Smooth muscle cell (in vitro differentiated cells): Measurements from ENCODE around the gene IL17RA. TPM values are rescaled to one million over a fixed set of nuclear protein-coding genes. Genes with fewer than 3 reads are reported as not detected.

ENCODE experiments used
- DNase-seq: peaks from one replicate; lab custom pipeline; 2025; ENCODE audit not compliant: unreplicated experiment; lab: John Stamatoyannopoulos, UW
- H2AFZ ChIP-seq: fragments of 200-600 bp; sonication (generic); 2 replicates; pipeline ENCODE4 v1.6.0; 2016; ENCODE audit warnings: antibody characterized with exemption, low read depth, mild to moderate bottlenecking
- H3F3A ChIP-seq: fragments of 200-600 bp; sonication (generic); 2 replicates; pipeline ENCODE4 v1.6.0; 2017; ENCODE audit warnings: antibody characterized with exemption, low read depth
- H3K27ac ChIP-seq: fragments of 200-600 bp; sonication (generic); 2 replicates; pipeline ENCODE4 v1.5.1; 2016; ENCODE audit warnings: low read depth, mild to moderate bottlenecking
- H3K27me3 ChIP-seq: fragments of 200-600 bp; sonication (generic); 2 replicates; pipeline ENCODE4 v1.6.1; 2016; ENCODE audit warnings: low read depth, mild to moderate bottlenecking
- H3K36me3 ChIP-seq: fragments of 200-600 bp; sonication (generic); 2 replicates; pipeline ENCODE4 v1.5.1; 2016; ENCODE audit warnings: low read depth
- H3K4me1 ChIP-seq: fragments of 200-600 bp; sonication (generic); 2 replicates; pipeline ENCODE4 v1.5.1; 2016; ENCODE audit warnings: low read depth
- H3K4me2 ChIP-seq: fragments of 200-600 bp; sonication (generic); 2 replicates; pipeline ENCODE4 v1.6.0; 2016; ENCODE audit warnings: mild to moderate bottlenecking
- H3K4me3 ChIP-seq: fragments of 200-600 bp; sonication (generic); 2 replicates; pipeline ENCODE4 v1.5.1; 2016; ENCODE audit warnings: mild to moderate bottlenecking
- H3K79me2 ChIP-seq: fragments of 200-600 bp; sonication (generic); 2 replicates; pipeline ENCODE4 v1.6.0; 2016; ENCODE audit warnings: low read depth, mild to moderate bottlenecking
- H3K9ac ChIP-seq: fragments of 200-600 bp; sonication (generic); 2 replicates; pipeline ENCODE4 v1.6.0; 2016; ENCODE audit warnings: low read depth
- H3K9me3 ChIP-seq: fragments of 200-600 bp; sonication (generic); replicated peaks from 2 replicates; pipeline ENCODE4 v1.5.1; 2016; ENCODE audit warnings: low read depth
- H4K20me1 ChIP-seq: fragments of 200-600 bp; sonication (generic); 2 replicates; pipeline ENCODE4 v1.6.0; 2016; ENCODE audit warnings: low read depth
- WGBS: methylation state at CpG from one replicate; pipeline ENCODE4 v1.1.7; 2016; ENCODE audit warnings: low lambda C conversion rate; 5-methylcytosine and 5-hydroxymethylcytosine counted together
- polyA plus RNA-seq: library from polyadenylated mRNA; unstranded; fragments of >200 nt; fragmentation: Nextera tagmentation; extraction: Ambion mirVana; gene quantifications from 2 replicates; pipeline ENCODE4 v1.2.1, GENCODE V29; 2016
- total RNA-seq: library from RNA; depleted of rRNA; stranded (reverse); fragments of >200 nt; gene quantifications from 2 replicates; pipeline ENCODE4 v1.2.3, GENCODE V29; 2014
- TF ChIP-seq, protein P1 (sequence below): fragments of 200-600 bp; sonication (generic); IDR thresholded peaks from 2 replicates; pipeline ENCODE4 v1.5.1; 2017; ENCODE audit warnings: borderline replicate concordance, mild to moderate bottlenecking, antibody characterized with exemption; ENCODE audit not compliant: insufficient read depth, poor library complexity, severe bottlenecking

The IL17RA gene
- total and polyA plus RNA-seq, 2 experiments from 2014 or later = 6.4 to 7.5 TPM

DNA sequence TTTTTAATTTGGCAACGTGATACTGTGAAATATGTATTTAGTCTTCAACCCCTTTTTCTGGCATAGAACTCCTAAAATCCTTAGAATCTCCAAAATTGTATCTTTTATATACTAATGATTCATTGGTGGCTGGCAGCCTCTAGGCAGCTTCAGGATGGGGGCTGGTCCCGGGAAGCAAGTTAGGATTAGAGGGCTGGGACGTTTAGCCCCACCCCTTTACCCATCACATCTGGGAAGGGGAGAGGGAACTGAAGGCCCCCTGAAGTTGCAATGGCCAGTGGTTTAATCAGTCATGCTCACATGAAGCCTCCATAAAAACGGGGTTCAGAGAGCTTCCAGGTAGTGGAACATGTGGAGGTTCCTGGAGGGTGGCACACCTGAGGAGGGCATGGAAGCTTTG is 7.1 kb downstream of the IL17RA start:
- Histone ChIP-seq H3F3A (no peaks in the 10 kb centered on the region), H3K4me1 (no peaks in the 10 kb centered on the region), H3K9ac (no peak overlapping the region), H3K27me3 (no peaks in the 10 kb centered on the region), H3K4me3 (no peak overlapping the region), H3K79me2 (peaks cover 4% of the 10 kb centered on the region), H4K20me1 (peaks cover 95% of the 10 kb centered on the region), H3K9me3 (no peaks in the 10 kb centered on the region), H3K27ac (no peak overlapping the region), H3K4me2 (no peak overlapping the region), H2AFZ (no peak overlapping the region), H3K36me3 (no peaks in the 10 kb centered on the region)
- 72% methylated on average over 4 of the region's 4 CpGs for WGBS
- DNase-seq = no peak
- TF ChIP-seq, protein P1, sequence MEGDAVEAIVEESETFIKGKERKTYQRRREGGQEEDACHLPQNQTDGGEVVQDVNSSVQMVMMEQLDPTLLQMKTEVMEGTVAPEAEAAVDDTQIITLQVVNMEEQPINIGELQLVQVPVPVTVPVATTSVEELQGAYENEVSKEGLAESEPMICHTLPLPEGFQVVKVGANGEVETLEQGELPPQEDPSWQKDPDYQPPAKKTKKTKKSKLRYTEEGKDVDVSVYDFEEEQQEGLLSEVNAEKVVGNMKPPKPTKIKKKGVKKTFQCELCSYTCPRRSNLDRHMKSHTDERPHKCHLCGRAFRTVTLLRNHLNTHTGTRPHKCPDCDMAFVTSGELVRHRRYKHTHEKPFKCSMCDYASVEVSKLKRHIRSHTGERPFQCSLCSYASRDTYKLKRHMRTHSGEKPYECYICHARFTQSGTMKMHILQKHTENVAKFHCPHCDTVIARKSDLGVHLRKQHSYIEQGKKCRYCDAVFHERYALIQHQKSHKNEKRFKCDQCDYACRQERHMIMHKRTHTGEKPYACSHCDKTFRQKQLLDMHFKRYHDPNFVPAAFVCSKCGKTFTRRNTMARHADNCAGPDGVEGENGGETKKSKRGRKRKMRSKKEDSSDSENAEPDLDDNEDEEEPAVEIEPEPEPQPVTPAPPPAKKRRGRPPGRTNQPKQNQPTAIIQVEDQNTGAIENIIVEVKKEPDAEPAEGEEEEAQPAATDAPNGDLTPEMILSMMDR = no peak

DNA sequence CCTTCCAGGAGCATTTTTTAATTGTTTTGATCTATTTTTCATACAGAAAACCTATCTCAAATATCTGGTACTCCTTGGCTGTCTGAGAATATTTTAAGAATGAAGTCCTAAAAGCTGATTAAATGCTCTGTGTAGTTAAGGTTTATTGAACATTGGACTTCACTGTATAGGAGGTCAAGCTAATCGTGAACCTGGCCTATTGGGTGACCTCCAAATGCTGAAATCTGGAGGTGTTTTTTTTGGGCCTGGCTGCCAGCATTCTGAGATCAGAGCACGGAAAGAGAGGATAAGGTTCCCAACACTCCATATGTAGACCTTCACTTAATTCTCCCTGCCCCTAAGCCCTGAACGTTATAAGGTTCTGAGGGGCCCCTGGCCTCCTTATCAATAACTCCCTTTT is 8.3 kb downstream of the IL17RA start:
- Histone ChIP-seq H4K20me1 (peaks cover 86% of the 10 kb centered on the region), H3K27ac (no peak overlapping the region), H3K4me1 (no peaks in the 10 kb centered on the region), H3K4me3 (no peak overlapping the region), H3K36me3 (no peaks in the 10 kb centered on the region), H3K9ac (no peak overlapping the region), H3K4me2 (no peak overlapping the region), H2AFZ (no peak overlapping the region), H3F3A (no peaks in the 10 kb centered on the region), H3K27me3 (no peaks in the 10 kb centered on the region), H3K79me2 (peaks cover 4% of the 10 kb centered on the region), H3K9me3 (no peaks in the 10 kb centered on the region)
- 90% methylated on average over 3 of the region's 3 CpGs for WGBS
- no peak for DNase-seq
- TF ChIP-seq, protein P1 = no peak

DNA sequence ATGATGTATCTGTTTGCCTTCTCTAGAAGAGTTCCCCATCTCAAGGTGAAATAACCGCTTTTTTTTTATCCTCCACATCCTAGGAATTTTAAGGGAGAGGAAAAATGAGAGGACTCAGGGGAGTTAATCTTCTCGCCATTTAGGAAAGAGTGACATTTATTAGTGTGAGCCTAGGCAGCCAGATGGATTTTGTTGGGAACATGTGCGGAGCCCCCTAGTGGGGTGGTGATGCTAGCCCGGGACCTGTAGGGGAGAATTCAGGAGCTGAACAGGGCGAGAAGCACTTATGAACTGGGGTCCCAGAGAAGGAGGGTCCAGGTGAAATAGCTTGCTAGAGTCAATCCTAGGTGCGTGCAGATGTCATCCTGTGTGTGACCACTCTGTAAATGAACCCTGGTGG is 10.7 kb downstream of the IL17RA start:
- H3K9ac ChIP-seq = no peak overlapping the region
- no peak overlapping the region for H3K4me3 ChIP-seq
- peaks cover 4% of the 10 kb centered on the region for H3K79me2 ChIP-seq
- no peaks in the 10 kb centered on the region for H3K36me3 ChIP-seq
- H3K4me1 ChIP-seq = no peaks in the 10 kb centered on the region
- H3K4me2 ChIP-seq = no peak overlapping the region
- no peak overlapping the region for H2AFZ ChIP-seq
- DNase-seq = no peak
- H3K27ac ChIP-seq = no peak overlapping the region
- no peaks in the 10 kb centered on the region for H3F3A ChIP-seq
- H3K9me3 ChIP-seq = no peaks in the 10 kb centered on the region
- H4K20me1 ChIP-seq = peaks cover 62% of the 10 kb centered on the region
- WGBS = 69% methylated on average over 6 of the region's 6 CpGs
- H3K27me3 ChIP-seq = no peaks in the 10 kb centered on the region
- TF ChIP-seq, protein P1 = peak; percentile 15

DNA sequence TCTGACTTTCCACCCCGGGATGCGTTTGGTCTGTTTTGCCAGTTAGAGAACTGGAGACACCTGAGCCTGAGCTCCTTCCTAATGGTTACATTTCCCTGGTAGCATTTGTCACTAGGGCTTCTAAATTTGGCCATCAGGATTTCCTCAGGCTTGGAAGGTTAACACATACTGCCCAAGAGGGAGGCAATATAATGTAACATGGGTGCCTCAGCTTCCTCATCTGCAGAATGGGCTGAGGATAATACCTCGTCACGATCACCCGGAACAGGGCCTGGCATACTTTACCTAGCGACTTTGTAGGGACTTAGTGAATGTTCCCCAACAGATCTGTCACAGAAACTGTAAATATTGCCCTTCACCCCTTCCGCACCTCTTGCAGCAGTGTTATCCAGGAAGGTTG is 11.3 kb downstream of the IL17RA start:
- no peaks in the 10 kb centered on the region for H3K36me3 ChIP-seq
- TF ChIP-seq, protein P1 = no peak
- H3F3A ChIP-seq = no peaks in the 10 kb centered on the region
- H2AFZ ChIP-seq = no peak overlapping the region
- no peak overlapping the region for H3K9ac ChIP-seq
- no peak for DNase-seq
- H4K20me1 ChIP-seq = peaks cover 56% of the 10 kb centered on the region
- WGBS = 93% methylated on average over 7 of the region's 7 CpGs
- no peaks in the 10 kb centered on the region for H3K4me1 ChIP-seq
- H3K27me3 ChIP-seq = no peaks in the 10 kb centered on the region
- peaks cover 1% of the 10 kb centered on the region for H3K79me2 ChIP-seq
- H3K27ac ChIP-seq = no peak overlapping the region
- no peak overlapping the region for H3K4me2 ChIP-seq
- no peak overlapping the region for H3K4me3 ChIP-seq
- H3K9me3 ChIP-seq = no peaks in the 10 kb centered on the region
